ENCODE data around the gene CDK14.
"Not testable (repeated sequence)": the region's sequence is repeated elsewhere in the genome, so short reads cannot be mapped to it uniquely, and the experiment has no call there.

DNA sequence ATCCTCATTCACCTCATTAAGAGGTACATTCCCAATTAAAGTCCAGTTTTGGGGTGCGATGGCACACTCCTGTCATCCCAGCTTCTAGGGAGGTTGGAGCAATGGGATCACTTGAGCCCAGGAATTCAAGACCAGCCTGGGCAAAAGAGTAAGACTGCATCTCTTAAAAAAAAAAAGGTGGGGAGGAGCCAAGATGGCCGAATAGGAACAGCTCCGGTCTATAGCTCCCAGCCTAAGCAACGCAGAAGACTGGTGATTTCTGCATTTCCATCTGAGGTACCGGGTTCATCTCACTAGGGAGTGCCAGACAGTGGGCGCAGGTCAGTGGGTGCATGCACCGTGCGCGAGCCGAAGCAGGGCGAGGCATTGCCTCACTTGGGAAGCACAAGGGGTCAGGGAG lies 577.1 kb downstream of the CDK14 start:
- TF ChIP-seq, protein P1, sequence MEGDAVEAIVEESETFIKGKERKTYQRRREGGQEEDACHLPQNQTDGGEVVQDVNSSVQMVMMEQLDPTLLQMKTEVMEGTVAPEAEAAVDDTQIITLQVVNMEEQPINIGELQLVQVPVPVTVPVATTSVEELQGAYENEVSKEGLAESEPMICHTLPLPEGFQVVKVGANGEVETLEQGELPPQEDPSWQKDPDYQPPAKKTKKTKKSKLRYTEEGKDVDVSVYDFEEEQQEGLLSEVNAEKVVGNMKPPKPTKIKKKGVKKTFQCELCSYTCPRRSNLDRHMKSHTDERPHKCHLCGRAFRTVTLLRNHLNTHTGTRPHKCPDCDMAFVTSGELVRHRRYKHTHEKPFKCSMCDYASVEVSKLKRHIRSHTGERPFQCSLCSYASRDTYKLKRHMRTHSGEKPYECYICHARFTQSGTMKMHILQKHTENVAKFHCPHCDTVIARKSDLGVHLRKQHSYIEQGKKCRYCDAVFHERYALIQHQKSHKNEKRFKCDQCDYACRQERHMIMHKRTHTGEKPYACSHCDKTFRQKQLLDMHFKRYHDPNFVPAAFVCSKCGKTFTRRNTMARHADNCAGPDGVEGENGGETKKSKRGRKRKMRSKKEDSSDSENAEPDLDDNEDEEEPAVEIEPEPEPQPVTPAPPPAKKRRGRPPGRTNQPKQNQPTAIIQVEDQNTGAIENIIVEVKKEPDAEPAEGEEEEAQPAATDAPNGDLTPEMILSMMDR (IDR thresholded peaks at IDR 0.05; ENCODE audit: low read length): not testable (repeated sequence)
- TF ChIP-seq EZH2 (optimal IDR thresholded peaks at IDR 0.05; ENCODE audit: low read depth, low read length): not testable (repeated sequence)
